NCI-H82 treated with DMSO at 0.1 percent for 48 hours (cell line): ENCODE results near the gene ADIPOR2.
A peak's percentile ranks its signal among the peaks of the same experiment; 100 is the strongest.
"Not testable (repeated sequence)": the region's sequence is repeated elsewhere in the genome, so short reads cannot be mapped to it uniquely, and the experiment has no call there.

Experiments used
- DNase-seq: peaks from one replicate; lab custom pipeline; 2025; ENCODE audit not compliant: unreplicated experiment; lab: John Stamatoyannopoulos, UW

The ADIPOR2 gene

DNA sequence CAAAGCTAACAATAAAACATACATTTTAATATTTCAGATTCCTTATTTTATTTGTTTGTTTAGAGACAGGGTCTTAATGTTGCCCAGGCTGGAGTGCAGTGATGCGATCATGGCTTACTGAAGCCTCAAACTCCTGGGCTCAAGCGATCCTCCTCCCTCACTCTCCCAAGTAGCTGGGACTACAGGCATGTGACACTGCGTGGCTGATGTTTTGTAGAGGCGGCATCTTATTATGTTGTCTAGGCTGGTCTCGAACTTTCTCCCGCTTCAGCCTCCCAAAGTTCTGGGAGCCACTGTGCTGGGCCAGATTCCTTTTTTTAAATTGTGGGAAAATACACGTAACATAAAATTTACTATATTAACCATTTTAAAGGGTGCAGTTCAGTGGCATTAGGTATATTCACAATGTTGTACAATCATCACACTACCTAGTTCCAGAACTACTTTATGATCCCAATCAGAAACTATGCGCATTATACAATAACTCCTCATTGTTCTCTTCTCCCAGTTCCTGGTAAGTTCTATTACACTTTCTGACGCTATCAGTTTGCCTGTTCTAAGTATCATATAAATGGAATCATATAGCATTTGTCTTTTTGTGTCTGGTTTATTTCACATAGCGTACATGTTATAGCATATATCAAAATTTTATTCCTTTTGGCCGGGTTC is 40.3 kb downstream of the ADIPOR2 start:
- no peak for DNase-seq

DNA sequence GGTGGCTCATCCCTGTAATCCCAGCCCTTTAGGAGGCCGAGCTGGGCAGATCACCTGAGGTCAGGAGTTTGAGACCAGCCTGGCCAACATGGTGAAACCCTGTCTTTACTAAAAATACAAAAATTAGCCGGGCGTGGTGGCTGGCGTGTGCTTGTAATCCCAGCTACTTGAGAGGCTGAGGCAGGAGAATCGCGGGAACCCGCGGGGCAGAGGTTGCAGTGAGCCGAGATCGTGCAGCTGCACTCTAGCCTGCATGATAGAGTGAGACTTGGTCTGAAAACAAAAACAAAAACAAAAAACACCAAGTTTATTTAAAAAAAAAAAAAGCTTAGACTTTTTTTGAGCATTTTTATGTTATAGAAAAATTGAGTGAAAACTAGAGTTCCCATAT is 40.8 kb downstream of the ADIPOR2 start:
- not testable (repeated sequence) for DNase-seq

DNA sequence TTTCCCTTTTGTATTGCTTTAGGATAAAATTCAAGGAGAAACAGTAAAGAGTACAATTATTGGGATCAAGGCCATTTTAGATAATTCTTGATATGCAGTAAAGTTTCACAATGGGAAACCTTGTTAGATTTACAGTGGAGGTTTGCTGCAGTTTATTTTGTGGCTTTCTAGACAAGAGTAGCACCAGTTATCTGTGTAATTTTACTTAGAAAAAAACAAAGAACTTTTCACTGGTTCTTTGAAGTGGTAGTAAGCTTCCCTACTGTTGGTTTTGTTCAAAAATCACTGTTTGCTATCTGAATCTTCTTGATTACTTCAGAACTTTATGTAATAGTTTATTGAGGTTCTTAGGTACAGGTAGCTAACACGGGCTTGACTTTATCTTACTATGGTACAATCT is 42.0 kb downstream of the ADIPOR2 start:
- no peak for DNase-seq

DNA sequence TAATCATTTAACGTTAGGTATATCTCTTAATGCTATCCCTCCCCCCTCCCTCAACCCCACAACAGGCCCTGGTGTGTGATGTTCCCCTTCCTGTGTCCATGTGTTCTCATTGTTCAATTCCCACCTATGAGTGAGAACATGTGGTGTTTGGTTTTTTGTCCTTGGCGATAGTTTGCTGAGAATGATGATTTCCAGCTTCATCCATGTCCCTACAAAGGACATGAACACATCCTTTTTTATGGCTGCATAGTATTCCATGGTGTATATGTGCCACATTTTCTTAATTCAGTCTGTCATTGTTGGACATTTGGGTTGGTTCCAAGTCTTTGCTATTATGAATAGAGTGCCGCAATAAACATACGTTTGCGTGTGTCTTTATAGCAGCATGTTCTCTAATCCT is 42.8 kb downstream of the ADIPOR2 start:
- not testable (repeated sequence) for DNase-seq

DNA sequence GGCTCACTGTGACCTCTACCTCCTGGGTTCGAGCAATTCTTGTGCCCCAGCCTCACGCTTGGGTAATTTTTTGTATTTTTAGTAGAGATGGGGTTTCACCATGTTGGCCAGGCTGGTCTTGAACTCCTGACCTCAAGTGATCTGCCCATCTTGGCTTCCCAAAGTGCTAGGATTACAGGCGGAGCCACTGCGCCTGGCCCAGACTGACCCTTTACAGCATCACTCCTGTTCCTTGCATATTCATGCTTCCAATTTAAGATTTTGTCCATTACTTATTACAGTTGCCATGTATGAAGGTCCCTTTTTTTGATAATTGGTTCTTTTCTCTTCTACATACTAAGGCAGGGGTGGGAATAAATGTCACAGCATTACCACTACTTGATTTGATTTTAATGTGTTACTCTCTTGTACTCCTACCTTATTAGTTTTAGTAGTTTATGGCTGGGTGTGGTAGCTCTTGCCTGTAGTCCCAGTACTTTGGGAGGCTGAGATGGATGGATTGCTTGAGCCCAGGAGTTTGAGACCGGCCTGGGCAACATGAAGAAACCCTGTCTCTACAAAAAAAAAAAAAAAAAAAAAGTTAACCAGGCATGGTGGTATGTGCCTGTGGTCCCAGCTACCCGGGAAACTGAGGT is 46.9 kb downstream of the ADIPOR2 start:
- DNase-seq: no peak

DNA sequence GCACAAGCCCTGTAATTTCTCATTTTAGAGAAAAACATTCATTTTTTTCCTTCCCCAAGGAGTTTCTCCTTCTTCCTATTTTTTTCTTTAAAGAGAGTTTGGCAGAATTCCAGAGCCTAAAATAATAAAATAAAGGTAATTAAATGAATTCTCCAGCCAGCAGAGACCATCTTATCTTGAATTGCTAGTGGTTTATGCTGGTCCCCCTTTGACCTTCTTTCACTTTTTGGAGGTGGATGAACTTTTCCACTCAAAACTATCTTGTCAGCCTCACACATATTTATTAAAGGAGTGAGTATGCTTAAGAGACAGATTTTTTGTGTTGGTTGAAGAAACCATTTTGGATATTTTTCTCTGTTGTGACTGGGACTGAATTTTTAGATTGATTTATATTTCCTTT is 47.6 kb downstream of the ADIPOR2 start:
- no peak for DNase-seq

DNA sequence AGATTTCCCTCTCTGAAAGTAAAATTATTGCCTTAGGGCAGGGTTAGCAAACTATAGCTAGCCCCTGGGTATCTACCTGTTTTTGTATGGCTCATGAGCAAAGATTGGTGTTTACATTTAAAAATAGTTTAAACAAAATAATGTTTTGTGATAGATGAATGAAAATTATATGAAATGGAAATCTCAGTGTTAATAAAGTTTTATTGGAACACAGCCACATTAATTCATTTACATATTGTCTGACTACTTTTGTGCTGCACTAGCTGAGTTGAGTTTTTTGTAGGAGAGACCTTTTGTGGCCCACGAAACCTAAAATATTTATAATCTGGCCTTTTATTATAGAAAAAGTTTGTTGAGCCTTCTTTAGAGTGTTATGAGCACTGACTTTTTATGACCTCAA is 48.5 kb downstream of the ADIPOR2 start:
- no peak for DNase-seq

DNA sequence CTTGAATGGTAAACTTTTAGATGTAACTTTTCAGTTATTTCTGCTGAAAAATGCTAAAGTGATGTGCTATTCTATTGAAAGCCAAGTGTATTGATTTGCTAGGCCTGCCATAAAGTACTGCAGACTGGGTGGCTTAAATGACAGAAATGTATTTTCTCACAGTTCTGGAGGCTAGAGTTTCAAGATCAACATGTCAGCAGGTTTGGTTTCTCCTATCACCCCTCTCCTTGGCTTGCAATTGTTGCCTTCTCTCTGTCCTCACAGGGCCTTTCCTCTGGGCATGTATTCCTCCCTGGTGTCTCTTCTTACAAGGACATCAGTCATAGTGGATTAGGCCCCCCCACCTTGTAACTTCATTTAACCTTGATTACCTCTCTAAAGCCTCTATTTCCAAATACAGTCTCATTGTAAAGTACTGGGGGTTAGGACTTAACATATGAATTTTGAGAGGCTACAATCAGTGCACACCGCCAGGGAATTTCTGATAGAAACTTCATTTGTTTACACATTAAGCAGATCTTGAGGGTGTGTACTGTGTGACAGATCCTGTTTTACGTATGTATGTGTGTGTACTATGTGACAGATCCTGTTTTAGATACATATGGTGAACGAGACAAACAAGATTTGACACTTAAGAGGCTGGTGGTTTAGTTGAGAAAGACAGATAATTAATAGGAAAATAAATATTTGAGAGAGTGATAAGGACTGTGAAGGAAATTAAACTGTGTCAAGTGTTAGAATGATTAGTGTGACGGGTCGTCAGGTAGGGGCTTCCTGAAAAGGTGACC is 49.5 kb downstream of the ADIPOR2 start:
- DNase-seq: peak; percentile 70

DNA sequence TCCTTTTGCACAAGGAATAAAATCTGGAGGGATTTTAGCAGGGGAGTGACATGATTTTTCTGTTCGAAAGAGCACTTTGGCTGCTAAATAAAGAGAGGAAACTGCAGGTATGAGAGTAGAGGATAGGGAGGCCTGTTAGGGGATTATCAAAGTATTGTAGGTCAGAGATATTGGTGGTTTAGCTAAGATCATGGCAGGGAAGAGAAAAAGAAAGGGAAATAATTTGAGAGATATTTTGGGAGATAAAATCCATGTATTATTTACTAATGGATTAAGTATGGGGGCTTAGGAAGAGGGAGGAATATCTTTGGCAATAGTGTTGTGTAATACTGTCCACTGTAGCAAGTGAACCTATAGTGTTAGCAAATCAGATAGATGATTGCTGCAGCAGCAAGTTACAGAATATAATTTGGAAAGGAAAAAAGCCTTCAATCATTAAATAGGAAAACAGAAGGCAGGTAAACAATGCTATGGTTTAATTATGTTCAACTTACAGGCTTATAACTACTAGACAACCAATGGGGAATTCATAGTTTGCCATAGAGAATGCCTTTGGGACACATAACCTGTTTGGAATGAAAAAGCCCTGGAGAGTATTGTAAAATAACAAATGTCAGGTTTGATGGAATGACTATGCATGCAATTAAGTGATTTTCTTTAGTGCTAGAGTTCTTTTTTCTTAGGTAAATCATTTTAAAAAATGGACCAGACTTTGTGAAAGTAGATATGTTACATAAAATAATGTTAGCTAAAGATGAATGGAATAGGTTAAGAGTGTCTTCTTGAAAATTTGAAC is 50.5 kb downstream of the ADIPOR2 start:
- DNase-seq: no peak

DNA sequence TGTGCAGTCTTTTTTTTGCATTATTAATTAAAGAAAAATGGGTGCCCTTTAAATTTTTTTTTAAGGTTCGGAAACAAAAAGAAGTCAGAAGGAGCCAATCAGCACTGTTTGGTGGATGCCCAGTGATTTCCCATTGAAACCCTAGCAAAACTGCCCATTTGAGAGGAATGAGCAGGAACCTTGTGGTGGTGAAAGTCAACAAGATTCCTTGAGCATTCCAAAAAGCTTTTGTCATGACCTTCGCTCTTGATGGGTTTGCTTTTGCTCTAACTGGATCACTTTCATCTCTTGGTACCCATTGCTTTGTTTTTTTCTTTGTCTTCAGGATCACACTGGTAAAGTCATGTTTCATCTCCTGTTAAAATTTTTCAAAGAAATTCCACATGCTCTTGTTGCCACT is 54.1 kb downstream of the ADIPOR2 start:
- no peak for DNase-seq

DNA sequence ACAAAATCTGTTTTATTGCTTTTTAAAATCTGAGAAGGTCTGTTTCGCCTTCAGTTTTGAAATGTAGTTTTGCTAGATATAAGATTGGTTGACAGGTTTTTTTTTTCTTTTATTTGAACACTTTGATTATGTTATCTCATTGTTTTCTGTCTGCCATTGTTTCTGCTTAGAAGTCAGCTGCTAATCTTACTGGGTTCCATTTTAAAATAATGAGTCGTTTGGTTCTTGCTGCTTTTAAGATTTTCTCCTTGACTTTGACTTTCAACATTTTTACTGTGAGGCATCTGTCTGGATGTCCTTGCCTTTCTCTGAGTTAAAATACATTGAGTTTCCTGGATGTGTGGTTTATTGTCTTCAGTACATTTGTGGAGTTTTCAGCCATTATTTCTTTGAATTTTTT is 56.7 kb downstream of the ADIPOR2 start:
- no peak for DNase-seq

DNA sequence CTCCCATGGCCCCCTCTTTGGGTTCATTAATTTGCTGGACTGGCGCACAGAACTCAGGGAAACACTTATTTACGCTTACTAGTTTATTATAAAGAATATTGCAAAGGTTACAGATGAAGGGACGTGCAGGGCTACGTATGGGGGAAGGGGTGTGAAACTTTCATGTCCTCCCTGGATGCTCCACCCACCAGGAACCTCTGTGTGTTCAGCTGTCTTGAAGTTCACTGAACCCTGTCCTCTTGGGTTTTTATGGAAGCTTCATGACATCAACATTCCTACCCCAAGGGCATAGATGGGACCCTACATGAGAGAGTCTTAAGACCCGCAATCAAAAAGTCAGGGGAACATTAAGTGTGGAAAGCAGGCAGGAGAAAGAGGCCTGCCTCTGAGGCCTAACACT is 58.1 kb downstream of the ADIPOR2 start:
- DNase-seq: no peak

DNA sequence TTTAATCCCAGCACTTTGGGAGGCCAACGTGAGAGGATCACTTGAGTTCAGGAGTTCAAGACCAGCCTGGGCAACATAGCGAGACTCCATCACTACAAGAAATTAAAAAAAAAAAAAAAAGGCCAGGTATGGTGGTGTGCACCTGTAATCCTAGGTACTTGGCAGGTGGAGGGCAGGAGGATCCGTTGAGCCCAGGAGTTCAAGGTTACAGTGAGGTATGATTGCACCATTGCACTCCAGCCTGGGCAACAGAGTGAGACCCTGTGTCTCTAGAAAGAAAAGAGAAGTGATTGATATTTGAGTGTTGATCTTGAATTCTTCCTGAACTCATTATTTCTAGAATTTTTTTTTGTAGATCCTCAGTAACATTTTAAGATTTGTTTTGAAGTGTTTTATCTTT is 59.4 kb downstream of the ADIPOR2 start:
- no peak for DNase-seq

DNA sequence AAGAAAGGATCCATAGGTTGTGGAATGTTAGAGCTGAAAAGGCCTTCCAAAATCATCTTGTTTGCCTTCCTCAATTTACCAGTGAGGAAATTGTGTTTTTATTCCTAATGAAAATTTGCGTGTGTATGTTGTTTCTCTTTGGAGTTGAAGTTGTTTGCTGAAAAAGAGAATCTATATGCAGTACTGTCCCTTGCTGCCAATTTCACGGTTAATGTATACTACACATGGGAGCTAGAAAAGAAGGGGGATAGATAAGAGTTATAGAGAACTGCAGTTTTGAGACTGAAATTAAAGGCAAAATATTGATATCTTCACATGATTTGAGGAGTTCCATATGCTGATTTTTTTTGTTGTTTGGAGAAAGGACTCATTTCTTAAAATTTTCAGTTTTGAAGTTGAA is 67.5 kb downstream of the ADIPOR2 start:
- no peak for DNase-seq

DNA sequence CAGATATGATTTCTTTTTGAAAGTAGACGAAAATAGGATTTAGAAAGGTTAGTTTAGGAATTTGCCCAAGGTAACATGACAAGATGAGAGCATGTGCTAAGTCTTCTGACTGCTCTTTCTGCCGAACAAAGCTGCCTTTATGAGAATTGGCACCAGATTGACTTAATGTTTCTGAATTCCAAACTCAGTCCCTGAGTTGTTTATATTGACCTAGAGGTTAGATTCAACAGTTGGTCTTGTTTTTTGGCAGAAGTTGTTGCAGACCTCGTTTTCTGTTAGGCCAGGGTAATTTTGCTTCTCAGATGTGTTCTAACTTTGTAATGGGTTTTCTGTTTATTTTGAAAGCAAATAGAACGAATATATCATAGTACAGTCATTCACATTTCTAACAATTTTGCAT is 68.0 kb downstream of the ADIPOR2 start:
- DNase-seq: no peak

DNA sequence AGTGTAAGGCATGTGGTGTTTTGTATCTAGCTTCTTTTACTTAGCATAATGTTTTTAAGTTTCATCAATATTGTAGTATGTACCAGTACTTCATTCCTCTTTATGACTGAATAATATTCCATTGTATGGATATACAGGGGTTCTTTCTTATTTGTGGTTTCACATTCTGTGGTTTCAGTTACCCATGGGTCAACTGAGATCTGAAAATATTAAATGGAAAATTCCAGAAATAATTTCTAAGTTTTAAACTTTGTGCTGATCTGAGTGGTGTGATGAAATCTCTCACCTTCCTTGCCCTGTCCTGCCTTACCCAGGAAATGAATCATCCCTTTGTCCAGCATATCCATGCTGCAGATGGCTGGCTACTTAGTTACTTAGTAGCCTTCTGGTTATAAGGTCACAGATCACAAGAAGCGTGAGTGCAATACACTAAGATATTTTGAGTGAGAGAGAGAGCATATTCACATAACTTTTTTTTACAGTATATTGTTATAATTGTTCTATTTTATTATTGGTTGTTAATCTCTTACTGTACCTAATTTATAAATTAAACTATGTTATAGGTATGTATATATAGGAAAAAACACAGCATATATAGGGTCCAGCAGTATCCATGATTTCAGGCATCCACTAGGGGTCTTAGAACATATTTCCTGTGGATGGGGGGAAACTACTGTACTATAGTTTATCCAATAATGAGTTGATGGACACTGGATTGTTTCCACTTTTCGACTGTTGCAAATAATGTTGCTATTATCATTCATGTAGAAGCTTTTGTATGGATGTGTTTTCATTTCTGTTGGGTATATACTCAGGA is 69.9 kb downstream of the ADIPOR2 start:
- no peak for DNase-seq

DNA sequence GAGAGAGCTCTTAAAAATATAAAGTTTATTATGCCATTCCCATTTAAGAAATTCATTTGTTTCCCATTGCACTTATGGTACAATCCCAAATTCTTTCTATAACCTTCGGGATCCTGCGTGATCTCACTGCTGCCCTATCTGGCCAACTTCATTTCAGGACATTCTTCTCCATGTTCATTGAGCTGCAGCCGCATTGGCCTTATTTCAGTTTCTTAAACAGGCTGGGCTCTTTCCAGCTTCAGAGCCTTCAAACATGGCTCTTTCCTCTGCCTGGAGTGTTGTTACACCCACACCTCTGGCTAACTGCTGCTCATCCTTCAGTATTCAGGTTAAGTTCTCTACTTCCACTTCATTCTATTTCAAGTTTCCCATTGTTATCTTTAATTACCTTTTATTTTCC is 71.0 kb downstream of the ADIPOR2 start:
- no peak for DNase-seq

DNA sequence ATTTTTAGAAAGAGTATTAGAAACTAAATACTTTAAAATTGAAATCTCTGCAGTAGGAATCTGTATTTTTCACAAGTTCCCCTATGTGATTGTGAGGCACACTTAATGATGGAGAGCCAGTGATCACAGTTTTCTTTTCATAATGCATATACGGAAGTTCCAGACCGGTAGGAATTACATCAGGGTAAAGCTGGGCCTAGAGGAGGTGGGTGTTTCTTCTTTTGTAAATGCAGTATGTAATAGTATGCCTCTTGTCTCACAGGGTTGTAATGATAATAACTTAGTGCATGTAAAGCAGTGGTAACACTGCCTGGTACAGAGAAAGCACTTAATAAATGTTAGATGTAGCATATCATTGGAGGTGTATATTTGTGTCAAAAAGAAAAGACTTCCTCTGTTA is 72.3 kb downstream of the ADIPOR2 start:
- DNase-seq: no peak

DNA sequence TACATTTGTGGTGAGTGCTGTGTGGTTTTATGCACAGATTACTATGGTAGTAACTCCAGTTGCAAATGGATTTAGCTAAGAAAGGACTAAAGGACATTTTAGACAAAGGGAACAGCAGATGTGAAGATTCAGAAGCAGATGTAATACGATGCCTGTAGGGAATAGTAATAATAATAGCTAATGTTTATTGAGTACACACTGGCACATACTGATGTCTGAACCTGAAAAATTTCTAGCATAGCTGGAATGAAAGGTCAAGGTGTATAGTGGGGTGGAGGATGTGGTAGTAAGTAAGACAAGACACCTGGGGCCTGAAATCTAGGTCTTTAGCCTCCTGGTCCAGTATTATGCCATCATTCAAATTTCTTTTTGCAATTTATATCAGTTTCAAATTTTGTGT is 75.2 kb downstream of the ADIPOR2 start:
- DNase-seq: no peak

DNA sequence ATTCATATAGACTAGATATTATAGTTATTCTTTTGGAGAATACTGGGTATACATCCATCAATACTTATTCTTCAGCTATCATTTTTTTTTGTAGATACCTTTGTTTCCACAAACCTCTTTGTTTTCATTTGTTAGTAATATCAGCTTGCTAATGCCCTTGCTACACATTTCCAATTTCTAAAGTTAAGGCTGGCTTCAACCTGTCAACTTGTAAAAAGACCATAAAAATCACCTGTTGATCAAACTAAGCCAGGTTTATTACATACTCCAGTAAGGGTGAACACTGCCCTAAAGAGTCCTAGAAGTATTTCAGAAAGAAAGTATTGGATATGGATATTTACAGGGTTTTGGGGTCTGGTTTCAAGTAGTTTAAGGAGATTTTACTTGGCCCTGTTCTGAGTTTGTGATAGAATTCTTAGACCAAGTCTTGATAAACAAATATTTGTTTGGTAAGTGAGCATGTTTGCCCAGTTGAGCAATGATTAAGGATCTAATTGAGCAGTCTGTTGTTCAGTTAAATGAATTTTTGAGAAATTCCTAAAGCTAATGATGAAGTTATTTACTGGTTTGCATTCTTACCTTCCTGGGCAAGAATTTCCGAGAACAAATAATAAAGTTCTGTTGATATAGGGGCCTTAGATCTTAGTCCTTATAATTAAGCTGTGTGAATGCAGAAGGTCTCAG is 76.7 kb downstream of the ADIPOR2 start:
- no peak for DNase-seq
